ENCODE data around the gene PRR20G.

DNA sequence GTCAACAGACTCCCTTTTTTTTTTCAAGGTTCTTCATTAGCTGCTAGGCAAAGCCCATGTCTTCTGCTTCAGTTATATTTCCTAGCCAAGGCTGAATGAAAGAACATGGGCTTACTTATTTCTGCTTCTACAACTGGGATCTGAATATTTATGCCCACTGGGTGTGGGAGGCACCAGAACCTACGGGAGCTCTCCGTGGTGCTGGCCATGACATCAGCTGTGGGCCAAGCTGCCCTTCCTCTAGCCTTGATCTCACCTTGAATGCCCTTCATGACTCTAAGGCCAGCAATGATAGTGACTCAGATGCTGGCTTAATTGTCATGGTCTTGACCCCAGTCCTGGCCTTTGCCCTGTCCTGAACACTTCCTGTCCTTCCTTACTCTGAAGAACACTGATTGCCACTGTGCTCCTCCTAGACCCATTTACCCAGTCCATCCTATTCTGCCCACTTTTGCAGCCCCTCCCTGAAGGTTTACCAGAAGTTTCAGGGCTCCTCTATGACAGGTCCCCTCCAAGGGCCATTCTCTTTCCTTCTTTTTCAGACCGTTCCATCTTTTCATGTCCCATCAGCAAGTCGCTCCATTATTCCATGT is 32.8 kb upstream of the PRR20G start:
- no peak for TF ChIP-seq EZH2phosphoT487 (IDR thresholded peaks at IDR 0.05; ENCODE audit: unreplicated experiment)
- TF ChIP-seq, protein P1, sequence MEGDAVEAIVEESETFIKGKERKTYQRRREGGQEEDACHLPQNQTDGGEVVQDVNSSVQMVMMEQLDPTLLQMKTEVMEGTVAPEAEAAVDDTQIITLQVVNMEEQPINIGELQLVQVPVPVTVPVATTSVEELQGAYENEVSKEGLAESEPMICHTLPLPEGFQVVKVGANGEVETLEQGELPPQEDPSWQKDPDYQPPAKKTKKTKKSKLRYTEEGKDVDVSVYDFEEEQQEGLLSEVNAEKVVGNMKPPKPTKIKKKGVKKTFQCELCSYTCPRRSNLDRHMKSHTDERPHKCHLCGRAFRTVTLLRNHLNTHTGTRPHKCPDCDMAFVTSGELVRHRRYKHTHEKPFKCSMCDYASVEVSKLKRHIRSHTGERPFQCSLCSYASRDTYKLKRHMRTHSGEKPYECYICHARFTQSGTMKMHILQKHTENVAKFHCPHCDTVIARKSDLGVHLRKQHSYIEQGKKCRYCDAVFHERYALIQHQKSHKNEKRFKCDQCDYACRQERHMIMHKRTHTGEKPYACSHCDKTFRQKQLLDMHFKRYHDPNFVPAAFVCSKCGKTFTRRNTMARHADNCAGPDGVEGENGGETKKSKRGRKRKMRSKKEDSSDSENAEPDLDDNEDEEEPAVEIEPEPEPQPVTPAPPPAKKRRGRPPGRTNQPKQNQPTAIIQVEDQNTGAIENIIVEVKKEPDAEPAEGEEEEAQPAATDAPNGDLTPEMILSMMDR (conservative IDR thresholded peaks at IDR 0.05; ENCODE audit: low read depth in 2 of 2), result no peak
- no peak for TF ChIP-seq POLR2AphosphoS5 (IDR thresholded peaks at IDR 0.05; ENCODE audit: low read depth)
- TF ChIP-seq, protein P2, sequence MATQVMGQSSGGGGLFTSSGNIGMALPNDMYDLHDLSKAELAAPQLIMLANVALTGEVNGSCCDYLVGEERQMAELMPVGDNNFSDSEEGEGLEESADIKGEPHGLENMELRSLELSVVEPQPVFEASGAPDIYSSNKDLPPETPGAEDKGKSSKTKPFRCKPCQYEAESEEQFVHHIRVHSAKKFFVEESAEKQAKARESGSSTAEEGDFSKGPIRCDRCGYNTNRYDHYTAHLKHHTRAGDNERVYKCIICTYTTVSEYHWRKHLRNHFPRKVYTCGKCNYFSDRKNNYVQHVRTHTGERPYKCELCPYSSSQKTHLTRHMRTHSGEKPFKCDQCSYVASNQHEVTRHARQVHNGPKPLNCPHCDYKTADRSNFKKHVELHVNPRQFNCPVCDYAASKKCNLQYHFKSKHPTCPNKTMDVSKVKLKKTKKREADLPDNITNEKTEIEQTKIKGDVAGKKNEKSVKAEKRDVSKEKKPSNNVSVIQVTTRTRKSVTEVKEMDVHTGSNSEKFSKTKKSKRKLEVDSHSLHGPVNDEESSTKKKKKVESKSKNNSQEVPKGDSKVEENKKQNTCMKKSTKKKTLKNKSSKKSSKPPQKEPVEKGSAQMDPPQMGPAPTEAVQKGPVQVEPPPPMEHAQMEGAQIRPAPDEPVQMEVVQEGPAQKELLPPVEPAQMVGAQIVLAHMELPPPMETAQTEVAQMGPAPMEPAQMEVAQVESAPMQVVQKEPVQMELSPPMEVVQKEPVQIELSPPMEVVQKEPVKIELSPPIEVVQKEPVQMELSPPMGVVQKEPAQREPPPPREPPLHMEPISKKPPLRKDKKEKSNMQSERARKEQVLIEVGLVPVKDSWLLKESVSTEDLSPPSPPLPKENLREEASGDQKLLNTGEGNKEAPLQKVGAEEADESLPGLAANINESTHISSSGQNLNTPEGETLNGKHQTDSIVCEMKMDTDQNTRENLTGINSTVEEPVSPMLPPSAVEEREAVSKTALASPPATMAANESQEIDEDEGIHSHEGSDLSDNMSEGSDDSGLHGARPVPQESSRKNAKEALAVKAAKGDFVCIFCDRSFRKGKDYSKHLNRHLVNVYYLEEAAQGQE (IDR thresholded peaks at IDR 0.05; ENCODE audit: unreplicated experiment), result peak; percentile 85
- TF ChIP-seq ZNF114 (CRISPR knock-in tag; IDR thresholded peaks at IDR 0.05), result no peak
- TF ChIP-seq EZH2 (IDR thresholded peaks at IDR 0.05; ENCODE audit: low read depth, unreplicated experiment), result no peak

Measured in GM23338 (cell line).